ENCODE results near the gene ZNF668. TPM values are rescaled to one million over a fixed set of nuclear protein-coding genes. Genes with fewer than 3 reads are reported as not detected.

ZNF668 gene
- total and polyA plus RNA-seq, 2 donors (not counting 1 experiment from before 2014, with no cell fraction given), result 5.8 to 12.0 TPM

- Histone ChIP-seq H3K4me2 (replicated peaks; ENCODE audit: low read depth, low read length, poor library complexity, severe bottlenecking) (no peak overlapping the region), H3K4me1 (ENCODE audit: control insufficient read depth in 2 of 2, insufficient read depth in 2 of 2, low read length in 2 of 2) (peaks cover 0 to 4% of the 10 kb centered on the region in 2 donors), H3K9ac (ENCODE audit: low read length) (no peak overlapping the region), H3K79me2 (ENCODE audit: control insufficient read depth, insufficient read depth, low read length) (peaks cover 69% of the 10 kb centered on the region), H3K9me3 (ENCODE audit: control extremely low read depth in 1 of 3, control insufficient read depth in 2 of 3, insufficient read depth in 1 of 3, low read length in 2 of 3) (no peaks in the 10 kb centered on the region), H3K36me3 (replicated peaks in 1 of 2; ENCODE audit: control extremely low read depth in 1 of 2, control insufficient read depth in 1 of 2, extremely low read depth in 1 of 2, insufficient read depth in 2 of 2, low read length in 1 of 2) (peaks cover 0 to 60% of the 10 kb centered on the region in 2 experiments), H3K27me3 (replicated peaks in 1 of 4; ENCODE audit: control extremely low read depth in 1 of 4, control insufficient read depth in 3 of 4, insufficient read depth in 4 of 4, low read length in 3 of 4) (no peaks in the 10 kb centered on the region), H3K27ac (ENCODE audit: low read length in 2 of 2) (no peak overlapping the region), H3K4me3 (ENCODE audit: control extremely low read depth in 1 of 5, extremely low read depth in 1 of 5, insufficient read depth in 1 of 5, low read depth in 2 of 5, low read length in 4 of 5) (no peak overlapping the region), H2AFZ (ENCODE audit: insufficient read depth, low read depth, low read length, poor library complexity, severe bottlenecking) (no peak overlapping the region), H4K20me1 (ENCODE audit: control insufficient read depth, insufficient read depth, low read length, poor library complexity, severe bottlenecking) (peaks cover 77% of the 10 kb centered on the region)
- ATAC-seq (ENCODE audit: low read depth) (no peak), DNase-seq (no peak)
- ChIA-PET CTCF (no interaction called here), POLR2A (no interaction called here)
- WGBS (ENCODE audit: insufficient coverage), result 96% methylated on average over 26 of the region's 26 CpGs
- Mint-ChIP-seq H3K27me3 (no peaks in the 10 kb centered on the region), H3K4me3 (no peak overlapping the region), H3K9me3 (ENCODE audit: insufficient read depth) (no peaks in the 10 kb centered on the region), H3K4me1 (peaks cover 14% of the 10 kb centered on the region), H3K27ac (no peak overlapping the region)
- intact Hi-C loops (cut with micrococcal nuclease), result no loop called here
- no peak for TF ChIP-seq EZH2 (IDR thresholded peaks at IDR 0.05; ENCODE audit: borderline replicate concordance, insufficient read depth, low read depth, low read length, poor library complexity, severe bottlenecking)
Measured at GRCh38 chr16:31081428-31082351, 7.7 kb upstream of the ZNF668 start.

DNA sequence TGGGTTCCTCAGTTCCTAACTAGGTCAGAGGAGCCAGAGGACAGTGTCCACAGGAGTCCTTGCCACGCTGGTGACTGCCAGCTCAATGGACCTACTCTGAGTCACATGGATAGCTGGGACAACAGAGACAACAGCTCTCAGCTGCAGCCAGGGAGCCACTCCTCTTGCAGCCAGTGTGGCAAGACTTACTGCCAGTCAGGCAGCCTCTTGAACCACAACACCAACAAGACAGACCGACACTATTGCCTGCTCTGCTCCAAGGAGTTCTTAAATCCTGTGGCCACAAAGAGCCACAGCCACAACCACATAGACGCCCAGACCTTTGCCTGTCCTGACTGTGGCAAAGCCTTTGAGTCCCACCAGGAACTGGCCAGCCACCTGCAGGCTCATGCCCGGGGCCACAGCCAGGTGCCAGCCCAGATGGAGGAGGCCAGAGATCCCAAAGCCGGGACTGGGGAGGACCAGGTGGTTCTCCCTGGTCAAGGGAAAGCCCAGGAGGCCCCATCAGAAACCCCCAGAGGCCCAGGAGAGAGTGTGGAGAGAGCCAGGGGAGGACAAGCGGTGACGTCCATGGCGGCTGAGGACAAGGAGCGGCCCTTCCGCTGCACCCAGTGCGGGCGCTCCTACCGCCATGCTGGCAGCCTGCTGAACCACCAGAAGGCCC is 6.8 kb upstream of the ZNF668 start:
- no peak for DNase-seq
- Mint-ChIP-seq H3K4me3 (no peak overlapping the region), H3K27me3 (no peaks in the 10 kb centered on the region), H3K27ac (no peak overlapping the region), H3K9me3 (ENCODE audit: insufficient read depth) (no peaks in the 10 kb centered on the region), H3K4me1 (peaks cover 17% of the 10 kb centered on the region)
- 97% methylated on average over 12 of the region's 13 CpGs for WGBS (ENCODE audit: insufficient coverage)
- no peaks in the 10 kb centered on the region for H3K27me3 ChIP-seq (replicated peaks in 1 of 4; ENCODE audit: control extremely low read depth in 1 of 4, control insufficient read depth in 3 of 4, insufficient read depth in 4 of 4, low read length in 3 of 4)
- peaks cover 70% of the 10 kb centered on the region for H3K79me2 ChIP-seq (ENCODE audit: control insufficient read depth, insufficient read depth, low read length)
- intact Hi-C loops (cut with micrococcal nuclease), result no loop called here
- ChIA-PET CTCF (no interaction called here), POLR2A (no interaction called here)
- H3K9me3 ChIP-seq (ENCODE audit: control extremely low read depth in 1 of 3, control insufficient read depth in 2 of 3, insufficient read depth in 1 of 3, low read length in 2 of 3), result no peaks in the 10 kb centered on the region
- ATAC-seq (ENCODE audit: low read depth), result no peak
- no peak overlapping the region for H3K27ac ChIP-seq (ENCODE audit: low read length in 2 of 2)
- H3K4me2 ChIP-seq (replicated peaks; ENCODE audit: low read depth, low read length, poor library complexity, severe bottlenecking), result no peak overlapping the region
- peaks cover 0 to 4% of the 10 kb centered on the region in 2 donors for H3K4me1 ChIP-seq (ENCODE audit: control insufficient read depth in 2 of 2, insufficient read depth in 2 of 2, low read length in 2 of 2)
- TF ChIP-seq, protein P1, sequence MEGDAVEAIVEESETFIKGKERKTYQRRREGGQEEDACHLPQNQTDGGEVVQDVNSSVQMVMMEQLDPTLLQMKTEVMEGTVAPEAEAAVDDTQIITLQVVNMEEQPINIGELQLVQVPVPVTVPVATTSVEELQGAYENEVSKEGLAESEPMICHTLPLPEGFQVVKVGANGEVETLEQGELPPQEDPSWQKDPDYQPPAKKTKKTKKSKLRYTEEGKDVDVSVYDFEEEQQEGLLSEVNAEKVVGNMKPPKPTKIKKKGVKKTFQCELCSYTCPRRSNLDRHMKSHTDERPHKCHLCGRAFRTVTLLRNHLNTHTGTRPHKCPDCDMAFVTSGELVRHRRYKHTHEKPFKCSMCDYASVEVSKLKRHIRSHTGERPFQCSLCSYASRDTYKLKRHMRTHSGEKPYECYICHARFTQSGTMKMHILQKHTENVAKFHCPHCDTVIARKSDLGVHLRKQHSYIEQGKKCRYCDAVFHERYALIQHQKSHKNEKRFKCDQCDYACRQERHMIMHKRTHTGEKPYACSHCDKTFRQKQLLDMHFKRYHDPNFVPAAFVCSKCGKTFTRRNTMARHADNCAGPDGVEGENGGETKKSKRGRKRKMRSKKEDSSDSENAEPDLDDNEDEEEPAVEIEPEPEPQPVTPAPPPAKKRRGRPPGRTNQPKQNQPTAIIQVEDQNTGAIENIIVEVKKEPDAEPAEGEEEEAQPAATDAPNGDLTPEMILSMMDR (IDR thresholded peaks at IDR 0.05), result no peak
- no peak for TF ChIP-seq EZH2 (IDR thresholded peaks at IDR 0.05; ENCODE audit: borderline replicate concordance, insufficient read depth, low read depth, low read length, poor library complexity, severe bottlenecking)
- peaks cover 78% of the 10 kb centered on the region for H4K20me1 ChIP-seq (ENCODE audit: control insufficient read depth, insufficient read depth, low read length, poor library complexity, severe bottlenecking)
- H3K4me3 ChIP-seq (ENCODE audit: control extremely low read depth in 1 of 5, extremely low read depth in 1 of 5, insufficient read depth in 1 of 5, low read depth in 2 of 5, low read length in 4 of 5), result no peak overlapping the region
- no peak overlapping the region for H2AFZ ChIP-seq (ENCODE audit: insufficient read depth, low read depth, low read length, poor library complexity, severe bottlenecking)
- H3K9ac ChIP-seq (ENCODE audit: low read length), result no peak overlapping the region
- H3K36me3 ChIP-seq (replicated peaks in 1 of 2; ENCODE audit: control extremely low read depth in 1 of 2, control insufficient read depth in 1 of 2, extremely low read depth in 1 of 2, insufficient read depth in 2 of 2, low read length in 1 of 2), result peaks cover 0 to 60% of the 10 kb centered on the region in 2 experiments
